ENCODE results near the gene AUTS2.

DNA sequence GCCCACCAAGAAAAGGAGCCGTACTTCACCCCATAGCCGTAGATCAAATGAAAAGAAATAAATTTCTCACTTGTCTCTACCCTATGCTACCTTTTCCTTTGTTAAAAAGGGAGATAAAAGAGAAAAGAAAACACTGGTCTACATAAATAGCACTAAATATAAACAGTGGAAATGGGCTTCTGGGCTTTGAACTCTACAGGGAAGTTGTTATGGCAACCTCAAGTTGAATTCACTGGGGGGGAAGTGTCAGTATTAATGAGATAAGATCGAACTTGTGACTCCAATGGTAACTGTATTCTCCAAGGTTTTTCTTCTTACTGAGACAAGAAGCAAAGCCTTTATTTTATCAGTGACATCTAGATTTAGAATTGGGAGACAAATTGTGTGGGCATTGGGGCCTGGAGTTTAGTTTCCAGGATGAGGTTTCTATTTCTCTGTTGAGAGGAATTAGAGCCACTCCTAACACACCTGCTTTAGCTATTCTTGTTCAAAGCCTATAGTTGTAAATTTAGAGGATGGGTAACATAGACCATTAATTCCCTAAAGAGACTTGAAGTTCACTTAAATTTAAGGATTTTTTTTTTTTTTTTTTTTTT, 929.3 kb downstream of the AUTS2 start:
- TF ChIP-seq, protein P1, sequence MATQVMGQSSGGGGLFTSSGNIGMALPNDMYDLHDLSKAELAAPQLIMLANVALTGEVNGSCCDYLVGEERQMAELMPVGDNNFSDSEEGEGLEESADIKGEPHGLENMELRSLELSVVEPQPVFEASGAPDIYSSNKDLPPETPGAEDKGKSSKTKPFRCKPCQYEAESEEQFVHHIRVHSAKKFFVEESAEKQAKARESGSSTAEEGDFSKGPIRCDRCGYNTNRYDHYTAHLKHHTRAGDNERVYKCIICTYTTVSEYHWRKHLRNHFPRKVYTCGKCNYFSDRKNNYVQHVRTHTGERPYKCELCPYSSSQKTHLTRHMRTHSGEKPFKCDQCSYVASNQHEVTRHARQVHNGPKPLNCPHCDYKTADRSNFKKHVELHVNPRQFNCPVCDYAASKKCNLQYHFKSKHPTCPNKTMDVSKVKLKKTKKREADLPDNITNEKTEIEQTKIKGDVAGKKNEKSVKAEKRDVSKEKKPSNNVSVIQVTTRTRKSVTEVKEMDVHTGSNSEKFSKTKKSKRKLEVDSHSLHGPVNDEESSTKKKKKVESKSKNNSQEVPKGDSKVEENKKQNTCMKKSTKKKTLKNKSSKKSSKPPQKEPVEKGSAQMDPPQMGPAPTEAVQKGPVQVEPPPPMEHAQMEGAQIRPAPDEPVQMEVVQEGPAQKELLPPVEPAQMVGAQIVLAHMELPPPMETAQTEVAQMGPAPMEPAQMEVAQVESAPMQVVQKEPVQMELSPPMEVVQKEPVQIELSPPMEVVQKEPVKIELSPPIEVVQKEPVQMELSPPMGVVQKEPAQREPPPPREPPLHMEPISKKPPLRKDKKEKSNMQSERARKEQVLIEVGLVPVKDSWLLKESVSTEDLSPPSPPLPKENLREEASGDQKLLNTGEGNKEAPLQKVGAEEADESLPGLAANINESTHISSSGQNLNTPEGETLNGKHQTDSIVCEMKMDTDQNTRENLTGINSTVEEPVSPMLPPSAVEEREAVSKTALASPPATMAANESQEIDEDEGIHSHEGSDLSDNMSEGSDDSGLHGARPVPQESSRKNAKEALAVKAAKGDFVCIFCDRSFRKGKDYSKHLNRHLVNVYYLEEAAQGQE (IDR thresholded peaks at IDR 0.05; ENCODE audit: borderline replicate concordance): no peak
- TF ChIP-seq, protein P2, sequence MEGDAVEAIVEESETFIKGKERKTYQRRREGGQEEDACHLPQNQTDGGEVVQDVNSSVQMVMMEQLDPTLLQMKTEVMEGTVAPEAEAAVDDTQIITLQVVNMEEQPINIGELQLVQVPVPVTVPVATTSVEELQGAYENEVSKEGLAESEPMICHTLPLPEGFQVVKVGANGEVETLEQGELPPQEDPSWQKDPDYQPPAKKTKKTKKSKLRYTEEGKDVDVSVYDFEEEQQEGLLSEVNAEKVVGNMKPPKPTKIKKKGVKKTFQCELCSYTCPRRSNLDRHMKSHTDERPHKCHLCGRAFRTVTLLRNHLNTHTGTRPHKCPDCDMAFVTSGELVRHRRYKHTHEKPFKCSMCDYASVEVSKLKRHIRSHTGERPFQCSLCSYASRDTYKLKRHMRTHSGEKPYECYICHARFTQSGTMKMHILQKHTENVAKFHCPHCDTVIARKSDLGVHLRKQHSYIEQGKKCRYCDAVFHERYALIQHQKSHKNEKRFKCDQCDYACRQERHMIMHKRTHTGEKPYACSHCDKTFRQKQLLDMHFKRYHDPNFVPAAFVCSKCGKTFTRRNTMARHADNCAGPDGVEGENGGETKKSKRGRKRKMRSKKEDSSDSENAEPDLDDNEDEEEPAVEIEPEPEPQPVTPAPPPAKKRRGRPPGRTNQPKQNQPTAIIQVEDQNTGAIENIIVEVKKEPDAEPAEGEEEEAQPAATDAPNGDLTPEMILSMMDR (IDR thresholded peaks at IDR 0.05; ENCODE audit: poor library complexity, severe bottlenecking): no peak
- TF ChIP-seq EP300 (conservative IDR thresholded peaks at IDR 0.05; ENCODE audit: poor library complexity, severe bottlenecking): no peak
- TF ChIP-seq TAF1 (IDR thresholded peaks at IDR 0.05; ENCODE audit: low read depth): no peak
- no peak for TF ChIP-seq POLR2AphosphoS5 (IDR thresholded peaks at IDR 0.05)
- no peak for TF ChIP-seq EZH2 (IDR thresholded peaks at IDR 0.05; ENCODE audit: borderline replicate concordance, insufficient read depth, low read length, poor library complexity, severe bottlenecking)
- no peak for TF ChIP-seq RAD21 (conservative IDR thresholded peaks at IDR 0.05)
- TF ChIP-seq SMC3 (conservative IDR thresholded peaks at IDR 0.05; ENCODE audit: poor library complexity): no peak
- TF ChIP-seq MXI1 (conservative IDR thresholded peaks at IDR 0.05; ENCODE audit: poor library complexity, severe bottlenecking): no peak
